Measurements from ENCODE around the gene EFCC1.

EFCC1 gene

GRCh38 chr3:128984596-128984995 lies 16.5 kb upstream of the EFCC1 start:
- TF ChIP-seq JUND (IDR thresholded peaks at IDR 0.05; ENCODE audit: low read depth): no peak
- DNase-seq (ENCODE audit: low read depth in 1 of 2, low spot score in 1 of 2): no peak
- in situ Hi-C loops (cut with HindIII; ENCODE audit: low pct_unique_long_range_greater_than_20kb, low sequenced_read_pairs): no loop called here

DNA sequence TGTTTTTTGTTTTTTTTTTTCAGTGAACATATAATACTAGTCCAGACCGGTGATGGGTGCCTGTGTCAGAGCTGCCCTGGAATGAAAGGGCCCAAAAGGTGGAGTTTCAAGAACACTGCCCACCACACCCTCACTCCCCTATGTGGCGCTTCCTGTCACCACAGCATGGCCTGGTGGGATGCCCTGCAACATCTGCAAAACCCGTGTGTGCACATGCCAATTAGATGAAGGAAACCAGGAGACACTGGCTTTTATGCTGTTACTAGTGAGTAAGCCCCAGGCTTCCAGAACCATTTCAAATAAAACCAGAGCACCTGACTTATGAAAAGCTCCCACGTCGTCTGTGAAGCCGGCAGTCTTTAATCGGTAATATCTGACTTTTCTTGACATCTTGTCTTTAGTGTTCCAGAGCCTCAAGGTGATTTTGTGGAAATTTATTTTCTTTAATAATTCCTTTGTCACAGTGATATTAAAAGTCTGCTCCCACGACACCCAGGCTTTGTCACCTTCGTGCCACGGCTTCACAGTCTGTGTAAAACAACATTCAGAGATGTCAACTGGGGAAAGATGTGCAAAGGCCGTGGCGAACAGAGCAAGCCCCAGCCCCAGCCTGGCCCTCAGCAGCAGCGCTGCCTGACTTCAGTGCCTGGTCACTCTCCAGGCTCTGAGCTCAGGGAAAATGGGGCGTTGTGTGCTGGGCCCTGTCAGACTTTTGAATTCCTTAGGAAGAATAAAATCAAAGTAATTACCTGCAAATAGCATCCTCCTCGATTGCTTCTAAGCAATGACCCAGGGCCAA lies 13.6 kb upstream of the EFCC1 start:
- no peak for TF ChIP-seq JUND (IDR thresholded peaks at IDR 0.05; ENCODE audit: low read depth)
- DNase-seq (ENCODE audit: low read depth in 1 of 2, low spot score in 1 of 2): no peak
- in situ Hi-C loops (cut with HindIII; ENCODE audit: low pct_unique_long_range_greater_than_20kb, low sequenced_read_pairs): no loop called here

- DNase-seq (ENCODE audit: low read depth in 1 of 2, low spot score in 1 of 2): no peak
- no peak for TF ChIP-seq JUND (IDR thresholded peaks at IDR 0.05; ENCODE audit: low read depth)
- in situ Hi-C loops (cut with HindIII; ENCODE audit: low pct_unique_long_range_greater_than_20kb, low sequenced_read_pairs): no loop called here
Observed at GRCh38 chr3:128988286-128988685, 12.8 kb upstream of the EFCC1 start.

DNA sequence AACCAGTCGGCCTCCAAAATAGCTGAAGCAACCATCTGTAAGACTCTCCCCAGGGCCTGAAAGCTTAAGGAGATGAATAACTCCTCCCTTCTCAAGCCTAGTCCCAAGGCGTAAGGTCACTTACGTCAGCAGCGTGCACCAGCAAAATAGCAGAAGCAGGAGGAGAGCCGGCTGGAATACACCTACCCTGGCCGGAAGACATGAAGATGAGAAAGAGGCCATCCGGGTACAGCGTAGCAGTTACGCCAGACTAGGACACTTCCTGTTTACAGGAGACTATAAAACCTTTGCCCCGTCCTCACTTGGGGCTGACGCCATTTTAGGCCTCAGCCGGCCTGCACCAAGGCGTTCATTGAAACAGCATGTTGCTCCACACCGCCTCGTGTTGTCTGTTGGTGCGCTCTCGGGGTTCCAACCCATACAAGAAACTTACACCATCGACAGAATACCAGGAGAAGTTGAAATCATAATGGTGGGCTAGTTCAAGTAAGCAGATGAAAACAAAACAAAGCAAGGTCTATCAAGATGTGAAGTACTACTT lies 9.7 kb upstream of the EFCC1 start:
- in situ Hi-C loops (cut with HindIII; ENCODE audit: low pct_unique_long_range_greater_than_20kb, low sequenced_read_pairs): no loop called here
- no peak for DNase-seq (ENCODE audit: low read depth in 1 of 2, low spot score in 1 of 2)
- TF ChIP-seq JUND (IDR thresholded peaks at IDR 0.05; ENCODE audit: low read depth): no peak

GRCh38 chr3:128992926-128993460 lies 8.1 kb upstream of the EFCC1 start:
- no peak for DNase-seq (ENCODE audit: low read depth in 1 of 2, low spot score in 1 of 2)
- in situ Hi-C loops (cut with HindIII; ENCODE audit: low pct_unique_long_range_greater_than_20kb, low sequenced_read_pairs): no loop called here
- TF ChIP-seq JUND (IDR thresholded peaks at IDR 0.05; ENCODE audit: low read depth): no peak

GRCh38 chr3:128993461-128994172 lies 7.5 kb upstream of the EFCC1 start, which contains the start of gene CFAP92:
Gene CFAP92, minus strand, starts transcription at chr3:128994076. Its CDS starts 772 bp downstream, at chr3:128993304.
- DNase-seq (ENCODE audit: low read depth in 1 of 2, low spot score in 1 of 2): peak; percentile 91 to 95
- in situ Hi-C loops (cut with HindIII; ENCODE audit: low pct_unique_long_range_greater_than_20kb, low sequenced_read_pairs): no loop called here
- no peak for TF ChIP-seq JUND (IDR thresholded peaks at IDR 0.05; ENCODE audit: low read depth)

- DNase-seq (ENCODE audit: low read depth in 1 of 2, low spot score in 1 of 2): no peak
- TF ChIP-seq JUND (IDR thresholded peaks at IDR 0.05; ENCODE audit: low read depth): no peak
- in situ Hi-C loops (cut with HindIII; ENCODE audit: low pct_unique_long_range_greater_than_20kb, low sequenced_read_pairs): no loop called here
Observed at GRCh38 chr3:128994173-128994512, 7.0 kb upstream of the EFCC1 start.

DNA sequence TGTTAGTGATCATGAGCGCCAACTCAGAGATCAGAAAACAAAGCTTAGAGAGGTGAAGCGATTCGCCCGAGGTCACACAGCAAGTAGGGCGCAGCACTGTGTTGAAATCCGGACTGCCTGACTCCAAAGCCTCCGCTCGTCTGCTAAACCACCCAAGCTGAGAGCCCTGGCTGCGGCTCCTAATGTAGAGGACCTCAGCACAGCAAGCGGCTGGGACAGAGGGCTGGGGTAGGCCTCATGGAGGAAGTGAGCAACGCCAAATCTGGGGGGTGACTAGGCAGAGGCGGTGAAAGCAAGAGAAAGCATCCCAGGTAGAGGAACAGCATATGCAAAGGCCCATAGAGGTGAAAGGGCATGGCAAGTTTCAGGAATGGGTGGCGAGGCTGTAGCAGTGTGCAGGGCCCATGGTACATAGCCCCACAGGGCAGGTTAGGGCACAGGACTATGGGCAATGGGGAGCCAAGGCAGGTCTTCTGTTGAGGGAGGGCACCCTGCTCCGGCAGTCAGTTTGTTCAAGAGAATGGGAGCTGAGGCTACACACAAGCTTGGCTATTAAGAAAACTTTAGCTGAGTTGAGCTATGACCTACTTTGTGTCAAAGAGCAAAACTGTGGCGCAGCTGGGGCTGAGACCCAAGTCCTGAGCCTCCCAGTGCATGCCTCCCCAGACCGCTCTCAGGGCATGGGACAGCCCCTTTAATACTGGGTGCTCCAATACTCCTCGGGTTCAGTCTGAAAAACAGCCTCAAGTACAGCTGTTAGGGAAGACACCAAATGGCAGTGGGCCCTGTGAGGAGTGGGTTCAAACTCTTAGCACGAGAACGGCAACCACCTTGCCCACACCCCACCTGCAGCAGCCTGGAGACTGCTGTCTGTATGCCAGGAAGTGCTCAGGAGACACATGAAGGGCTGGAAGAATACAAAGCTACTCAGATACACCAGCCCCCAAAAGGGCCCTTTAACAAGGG lies 6.2 kb upstream of the EFCC1 start:
- no peak for DNase-seq (ENCODE audit: low read depth in 1 of 2, low spot score in 1 of 2)
- TF ChIP-seq JUND (IDR thresholded peaks at IDR 0.05; ENCODE audit: low read depth): no peak
- in situ Hi-C loops (cut with HindIII; ENCODE audit: low pct_unique_long_range_greater_than_20kb, low sequenced_read_pairs): no loop called here

GRCh38 chr3:128995737-128996136 lies 5.4 kb upstream of the EFCC1 start:
- no peak for DNase-seq (ENCODE audit: low read depth in 1 of 2, low spot score in 1 of 2)

DNA sequence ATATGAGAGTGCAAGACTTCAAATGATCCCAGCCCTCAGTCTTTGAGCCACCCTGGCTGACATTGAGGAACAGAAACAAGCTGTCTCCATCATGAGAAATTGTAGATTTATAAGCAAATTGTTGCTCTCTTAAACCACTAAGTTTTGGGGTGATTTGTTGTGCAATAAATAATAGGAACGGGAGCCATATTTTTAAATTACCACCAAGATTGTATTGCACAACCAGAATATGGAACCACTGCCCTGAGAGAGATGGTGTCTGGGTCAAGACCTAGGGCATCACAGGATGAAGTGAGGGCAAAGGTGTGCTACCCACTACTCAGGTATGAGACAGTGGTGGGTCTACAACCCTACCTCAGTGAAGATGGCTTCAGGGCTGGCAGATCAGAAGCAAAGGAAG lies 4.9 kb upstream of the EFCC1 start:
- DNase-seq (ENCODE audit: low read depth in 1 of 2, low spot score in 1 of 2): no peak
- in situ Hi-C loops (cut with HindIII; ENCODE audit: low pct_unique_long_range_greater_than_20kb, low sequenced_read_pairs): no loop called here
- no peak for TF ChIP-seq JUND (IDR thresholded peaks at IDR 0.05; ENCODE audit: low read depth)

More at GRCh38 chr3:128995737-128996136, 5.4 kb upstream of the EFCC1 start:
- no peak for TF ChIP-seq JUND (IDR thresholded peaks at IDR 0.05; ENCODE audit: low read depth)
- in situ Hi-C loops (cut with HindIII; ENCODE audit: low pct_unique_long_range_greater_than_20kb, low sequenced_read_pairs): no loop called here

DNA sequence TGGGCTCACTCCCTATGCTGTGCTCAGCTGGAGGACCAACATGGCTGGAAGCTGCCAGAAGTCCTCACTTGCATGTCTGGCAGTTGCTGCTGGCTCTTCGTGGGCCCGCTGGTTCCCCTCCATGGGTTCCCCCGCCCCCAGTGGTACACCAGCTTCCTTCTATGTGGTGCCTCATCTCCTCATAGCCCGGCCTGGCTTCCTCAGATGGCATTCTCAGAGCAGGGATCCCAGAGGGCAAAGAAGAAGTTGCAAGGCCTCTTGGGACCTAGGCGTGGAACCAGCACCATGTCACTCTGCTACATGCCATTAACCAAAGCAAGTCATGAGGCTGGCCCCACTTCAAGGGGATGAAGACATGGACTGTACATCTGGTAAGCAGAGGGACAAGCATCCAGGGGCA lies 4.4 kb upstream of the EFCC1 start:
- no peak for TF ChIP-seq JUND (IDR thresholded peaks at IDR 0.05; ENCODE audit: low read depth)
- no peak for DNase-seq (ENCODE audit: low read depth in 1 of 2, low spot score in 1 of 2)
- in situ Hi-C loops (cut with HindIII; ENCODE audit: low pct_unique_long_range_greater_than_20kb, low sequenced_read_pairs): no loop called here

Data from T47D (cell line).